ENCODE measurements around the gene HELZ. TPM values are rescaled to one million over a fixed set of nuclear protein-coding genes. Genes with fewer than 3 reads are reported as not detected.

The HELZ gene
- total RNA-seq, 1 experiment from 2014 or later: 31.3 TPM

- ATAC-seq (no peak), DNase-seq (no peak)
- intact Hi-C loops (cut with micrococcal nuclease): no loop called here
- TF ChIP-seq CTCF (conservative IDR thresholded peaks at IDR 0.05; ENCODE audit: low read depth, low read length) (no peak), EZH2 (IDR thresholded peaks at IDR 0.05; ENCODE audit: low read length, unreplicated experiment) (no peak), EZH2phosphoT487 (IDR thresholded peaks at IDR 0.05; ENCODE audit: borderline replicate concordance, low read length) (no peak)
- Histone ChIP-seq H3K36me3 (ENCODE audit: low read depth, low read length) (peaks cover 28% of the 10 kb centered on the region), H3K27me3 (ENCODE audit: low read length) (no peaks in the 10 kb centered on the region), H3K9me2 (replicated peaks; ENCODE audit: low read length) (no peaks in the 10 kb centered on the region), H3K4me3 (ENCODE audit: low read length) (no peak overlapping the region), H3K9ac (ENCODE audit: low read length) (no peak overlapping the region), H3K27ac (ENCODE audit: low read length) (no peak overlapping the region), H3K4me2 (ENCODE audit: low read length) (no peak overlapping the region), H3K79me2 (ENCODE audit: low read length) (no peaks in the 10 kb centered on the region), H3K9me3 (ENCODE audit: low read length) (no peaks in the 10 kb centered on the region), H3F3A (ENCODE audit: low read length, unreplicated experiment) (no peaks in the 10 kb centered on the region), H2AFZ (ENCODE audit: low read length) (no peak overlapping the region), H3K4me1 (ENCODE audit: insufficient read depth, low read length) (no peaks in the 10 kb centered on the region), H4K20me1 (ENCODE audit: low read length) (no peaks in the 10 kb centered on the region)
- BruUV-seq (replicated peaks): no TSS peak
- POLR2A ChIA-PET (ENCODE audit: unreplicated experiment): no interaction called here
- CTCF ChIA-PET: no interaction called here
Measured at GRCh38 chr17:67165201-67165600, 79.8 kb downstream of the HELZ start.

GRCh38 chr17:67164302-67164701 lies 80.7 kb downstream of the HELZ start:
- ChIA-PET CTCF (no interaction called here), POLR2A (ENCODE audit: unreplicated experiment) (no interaction called here)
- TF ChIP-seq EZH2 (IDR thresholded peaks at IDR 0.05; ENCODE audit: low read length, unreplicated experiment) (no peak), CTCF (conservative IDR thresholded peaks at IDR 0.05; ENCODE audit: low read depth, low read length) (no peak), EZH2phosphoT487 (IDR thresholded peaks at IDR 0.05; ENCODE audit: borderline replicate concordance, low read length) (no peak)
- intact Hi-C loops (cut with micrococcal nuclease): no loop called here
- BruUV-seq (replicated peaks): no TSS peak
- no peak overlapping the region for H3K4me2 ChIP-seq (ENCODE audit: low read length)
- H3K9me3 ChIP-seq (ENCODE audit: low read length): no peaks in the 10 kb centered on the region
- H4K20me1 ChIP-seq (ENCODE audit: low read length): no peaks in the 10 kb centered on the region
- no peaks in the 10 kb centered on the region for H3K4me1 ChIP-seq (ENCODE audit: insufficient read depth, low read length)
- H3K79me2 ChIP-seq (ENCODE audit: low read length): no peaks in the 10 kb centered on the region
- no peak overlapping the region for H2AFZ ChIP-seq (ENCODE audit: low read length)
- no peaks in the 10 kb centered on the region for H3F3A ChIP-seq (ENCODE audit: low read length, unreplicated experiment)
- H3K4me3 ChIP-seq (ENCODE audit: low read length): no peak overlapping the region
- ATAC-seq (no peak), DNase-seq (no peak)
- no peaks in the 10 kb centered on the region for H3K27me3 ChIP-seq (ENCODE audit: low read length)
- H3K9ac ChIP-seq (ENCODE audit: low read length): no peak overlapping the region
- no peak overlapping the region for H3K27ac ChIP-seq (ENCODE audit: low read length)
- H3K36me3 ChIP-seq (ENCODE audit: low read depth, low read length): peaks cover 30% of the 10 kb centered on the region
- no peaks in the 10 kb centered on the region for H3K9me2 ChIP-seq (replicated peaks; ENCODE audit: low read length)

GRCh38 chr17:67162771-67163170 lies 82.2 kb downstream of the HELZ start:
- peaks cover 30% of the 10 kb centered on the region for H3K36me3 ChIP-seq (ENCODE audit: low read depth, low read length)
- no peak overlapping the region for H3K4me3 ChIP-seq (ENCODE audit: low read length)
- H2AFZ ChIP-seq (ENCODE audit: low read length): no peak overlapping the region
- no peak overlapping the region for H3K9ac ChIP-seq (ENCODE audit: low read length)
- no peaks in the 10 kb centered on the region for H3F3A ChIP-seq (ENCODE audit: low read length, unreplicated experiment)
- BruUV-seq (replicated peaks): no TSS peak
- H4K20me1 ChIP-seq (ENCODE audit: low read length): no peaks in the 10 kb centered on the region
- CTCF ChIA-PET: interaction anchor here (0.6 kb wide), 1 partner anchor 443 kb away, joined by 3 read pairs; no protein-coding TSS in a partner anchor
- no peaks in the 10 kb centered on the region for H3K79me2 ChIP-seq (ENCODE audit: low read length)
- ATAC-seq (no peak), DNase-seq (no peak)
- no peaks in the 10 kb centered on the region for H3K9me3 ChIP-seq (ENCODE audit: low read length)
- intact Hi-C loops (cut with micrococcal nuclease): no loop called here
- no peak overlapping the region for H3K27ac ChIP-seq (ENCODE audit: low read length)
- no peaks in the 10 kb centered on the region for H3K27me3 ChIP-seq (ENCODE audit: low read length)
- POLR2A ChIA-PET (ENCODE audit: unreplicated experiment): interaction anchor here (0.6 kb wide), 1 partner anchor 1198 kb away, joined by 4 read pairs; no protein-coding TSS in a partner anchor
- no peaks in the 10 kb centered on the region for H3K9me2 ChIP-seq (replicated peaks; ENCODE audit: low read length)
- no peak overlapping the region for H3K4me2 ChIP-seq (ENCODE audit: low read length)
- H3K4me1 ChIP-seq (ENCODE audit: insufficient read depth, low read length): no peaks in the 10 kb centered on the region
- TF ChIP-seq EZH2 (IDR thresholded peaks at IDR 0.05; ENCODE audit: low read length, unreplicated experiment) (no peak), CTCF (conservative IDR thresholded peaks at IDR 0.05; ENCODE audit: low read depth, low read length) (no peak), EZH2phosphoT487 (IDR thresholded peaks at IDR 0.05; ENCODE audit: borderline replicate concordance, low read length) (no peak)

Measured in PC-3 (cell line).